ENCODE measurements around the gene TPM1. TPM values are rescaled to one million over a fixed set of nuclear protein-coding genes. Genes with fewer than 3 reads are reported as not detected.

TPM1 gene
- total and polyA plus RNA-seq, 9 of the 15 experiments (the other 6 are each of a cell fraction or from before 2014, with no cell fraction given): 8.1 to 53.9 (median 43.1) TPM

GRCh38 chr15:63018639-63019038 lies 23.9 kb upstream of the TPM1 start:
- Histone ChIP-seq H3K9me1 (ENCODE audit: control insufficient read depth, insufficient read depth, low read length) (no peaks in the 10 kb centered on the region), H3K4me2 (ENCODE audit: insufficient read depth, low read length) (no peak overlapping the region), H3K79me2 (ENCODE audit: control insufficient read depth, insufficient read depth, low read length) (no peaks in the 10 kb centered on the region), H3K36me3 (ENCODE audit: control insufficient read depth, insufficient read depth, low read length) (no peaks in the 10 kb centered on the region), H2AFZ (ENCODE audit: low read depth, low read length) (no peak overlapping the region), H3K9me3 (replicated peaks; ENCODE audit: control insufficient read depth, insufficient read depth, low read depth, low read length) (no peaks in the 10 kb centered on the region), H3K4me1 (replicated peaks in 1 of 2; ENCODE audit: control insufficient read depth in 2 of 2, insufficient read depth in 2 of 2, low read length in 2 of 2) (no peaks in the 10 kb centered on the region), H3K4me3 (no peak overlapping the region), H4K20me1 (replicated peaks; ENCODE audit: control insufficient read depth, insufficient read depth, low read length) (no peaks in the 10 kb centered on the region), H3K9ac (ENCODE audit: insufficient read depth in 1 of 2, low read depth in 2 of 2, low read length in 2 of 2) (no peak overlapping the region), H3K27ac (ENCODE audit: extremely low read depth, low read depth, low read length) (no peak overlapping the region), H3K27me3 (ENCODE audit: control insufficient read depth in 2 of 2, insufficient read depth in 2 of 2, low read length in 2 of 2) (peaks cover 18 to 30% of the 10 kb centered on the region in 2 experiments)
- POLR2A ChIA-PET: interaction anchor here (0.9 to 1.6 kb wide), 2 partner anchors 11 to 29 kb away, joined by 3 to 4 read pairs; no protein-coding TSS in a partner anchor
- in situ Hi-C loops (cut with MboI) (no loop called here), intact Hi-C loops (cut with micrococcal nuclease) (no loop called here)
- no TSS peak for BruUV-seq (replicated peaks)
- WGBS (ENCODE audit: insufficient coverage, low coverage, missing lambda C conversion rate): 0% methylated on average over 1 of the region's 1 CpG
- CTCF ChIA-PET (ENCODE audit: low intra/inter-chr PET ratio): no interaction called here
- DNase-seq (ENCODE audit: extremely low read depth in 1 of 4, low spot score in 3 of 4): no peak
- FAIRE-seq: no peak
- ATAC-seq: no peak
- TF ChIP-seq KDM5B (IDR thresholded peaks at IDR 0.05; ENCODE audit: insufficient replicate concordance, low read depth, low read length): no peak
- TF ChIP-seq RUNX1 (IDR thresholded peaks at IDR 0.05; ENCODE audit: low read depth): no peak
- TF ChIP-seq ZNF3 (CRISPR knock-in tag; IDR thresholded peaks at IDR 0.05): no peak
- no peak for TF ChIP-seq SLC30A9 (CRISPR knock-in tag; IDR thresholded peaks at IDR 0.05)
- no peak for TF ChIP-seq KDM4B (IDR thresholded peaks at IDR 0.05; ENCODE audit: borderline replicate concordance in 2 of 2, low read depth in 1 of 2)
- no peak for TF ChIP-seq ZC3H4 (CRISPR knock-in tag; IDR thresholded peaks at IDR 0.05; ENCODE audit: borderline replicate concordance)
- no peak for TF ChIP-seq ZNF644 (tag; IDR thresholded peaks at IDR 0.05; ENCODE audit: low read depth)
- no peak for TF ChIP-seq GMEB1 (CRISPR knock-in tag; IDR thresholded peaks at IDR 0.05)
- no peak for TF ChIP-seq CBX2 (IDR thresholded peaks at IDR 0.05; ENCODE audit: insufficient read depth, low read length, poor library complexity, severe bottlenecking)
- TF ChIP-seq SNIP1 (IDR thresholded peaks at IDR 0.05; ENCODE audit: low read depth): no peak
- TF ChIP-seq HDAC3 (IDR thresholded peaks at IDR 0.05; ENCODE audit: borderline replicate concordance, partially characterized antibody): no peak
